ENCODE measurements around the gene MANEAL.
A peak's percentile ranks its signal among the peaks of the same experiment; 100 is the strongest.

MANEAL gene

GRCh38 chr1:37793773-37794371 lies at the start of gene MANEAL:
TSS of gene MANEAL (plus strand) at chr1:37793847. CDS start at chr1:37794183, 336 bp downstream.
- H3K4me3 ChIP-seq (ENCODE audit: low read depth, low read length), result peak within 1 kb of the TSS; percentile 55
- no peak for DNase-seq (ENCODE audit: low read depth, low spot score)
- CTCF ChIA-PET, result no interaction called here
- TF ChIP-seq CTCF (IDR thresholded peaks at IDR 0.05; ENCODE audit: insufficient read depth, low read length, missing control alignments), result no peak
- POLR2A ChIA-PET, result no interaction called here

GRCh38 chr1:37746806-37747205 lies 46.8 kb upstream of the MANEAL start:
- no peak overlapping the region for H3K4me3 ChIP-seq (ENCODE audit: low read depth, low read length)
- no peak for TF ChIP-seq CTCF (IDR thresholded peaks at IDR 0.05; ENCODE audit: insufficient read depth, low read length, missing control alignments)
- CTCF ChIA-PET, result interaction anchor here (1.0 kb wide), 1 partner anchor 113 kb away, joined by 3 read pairs; the partner anchor contains the start of gene MTF1
- POLR2A ChIA-PET, result no interaction called here
- DNase-seq (ENCODE audit: low read depth, low spot score), result no peak

GRCh38 chr1:37748565-37748964 lies 45.1 kb upstream of the MANEAL start:
- TF ChIP-seq CTCF (IDR thresholded peaks at IDR 0.05; ENCODE audit: insufficient read depth, low read length, missing control alignments), result no peak
- no peak for DNase-seq (ENCODE audit: low read depth, low spot score)
- ChIA-PET CTCF (no interaction called here), POLR2A (no interaction called here)
- H3K4me3 ChIP-seq (ENCODE audit: low read depth, low read length), result no peak overlapping the region

- no peak for DNase-seq (ENCODE audit: low read depth, low spot score)
- ChIA-PET POLR2A (no interaction called here), CTCF (no interaction called here)
- no peak overlapping the region for H3K4me3 ChIP-seq (ENCODE audit: low read depth, low read length)
- TF ChIP-seq CTCF (IDR thresholded peaks at IDR 0.05; ENCODE audit: insufficient read depth, low read length, missing control alignments), result no peak
These were observed 41.4 kb upstream of the MANEAL start for GRCh38 chr1:37752213-37752582.

GRCh38 chr1:37752583-37753471 lies 40.8 kb upstream of the MANEAL start:
- POLR2A ChIA-PET, result no interaction called here
- no peak for DNase-seq (ENCODE audit: low read depth, low spot score)

More at GRCh38 chr1:37752583-37753471, 40.8 kb upstream of the MANEAL start:
- TF ChIP-seq CTCF (IDR thresholded peaks at IDR 0.05; ENCODE audit: insufficient read depth, low read length, missing control alignments), result no peak
- CTCF ChIA-PET, result no interaction called here
- no peak overlapping the region for H3K4me3 ChIP-seq (ENCODE audit: low read depth, low read length)

All from AG04449 (cell line).